Brain microvascular endothelial cell (primary cell): ENCODE measurements around the gene AMH.

Experiments used
- DNase-seq: peaks from one replicate; pipeline ENCODE4 v3.0.0-alpha.2; 2020
- H3K27ac ChIP-seq: fragments of 250-450 bp; sonication (Bioruptor Pico); 2 replicates; pipeline ENCODE4 v1.5.1; 2020; ENCODE audit warnings: mild to moderate bottlenecking, moderate library complexity
- H3K27me3 ChIP-seq: fragments of 250-450 bp; sonication (Bioruptor Pico); replicated peaks from 2 replicates; pipeline ENCODE4 v1.5.1; 2020; ENCODE audit warnings: mild to moderate bottlenecking
- H3K36me3 ChIP-seq: fragments of 250-450 bp; sonication (Bioruptor Pico); replicated peaks from 2 replicates; pipeline ENCODE4 v1.5.1; 2020; ENCODE audit warnings: mild to moderate bottlenecking
- H3K4me3 ChIP-seq: 2 replicates; pipeline ENCODE4 v1.5.1; 2011; ENCODE audit warnings: low read depth, mild to moderate bottlenecking, control low read depth, low read length, moderate library complexity
- in situ Hi-C: cut with HindIII; loops from 2 replicates; pipeline ENCODE4 v1.10.0; 2017; ENCODE audit warnings: low sequenced_read_pairs, low pct_ligation_motif_present
- TF ChIP-seq, protein P1 (sequence below): IDR thresholded peaks from 2 replicates; pipeline ENCODE4 v1.5.1; 2011; ENCODE audit warnings: low read depth, mild to moderate bottlenecking, moderate library complexity, low read length, control low read depth, inconsistent platforms; ENCODE audit errors: missing control alignments

The AMH gene

DNA sequence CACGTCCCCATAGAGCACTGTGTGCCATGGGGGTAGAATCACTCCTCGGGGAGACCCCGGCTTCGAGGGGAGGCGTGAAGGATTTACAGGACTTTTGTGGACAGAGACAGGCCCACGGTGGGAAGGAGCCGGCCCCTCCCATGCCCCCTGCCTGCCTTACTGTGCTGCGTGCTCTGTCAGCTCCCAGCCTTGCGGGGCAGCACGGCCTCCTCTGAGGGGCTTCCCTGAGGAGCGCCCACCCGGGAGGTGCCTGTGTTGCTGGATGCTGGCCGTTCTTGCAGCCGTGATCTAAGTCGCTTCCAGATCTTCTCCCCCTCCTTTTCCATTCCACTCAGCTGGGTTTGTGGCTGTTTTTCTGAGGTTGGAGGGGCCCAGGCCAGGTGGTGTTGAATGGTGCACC lies 42.1 kb upstream of the AMH start:
- in situ Hi-C loops = no loop called here
- TF ChIP-seq, protein P1, sequence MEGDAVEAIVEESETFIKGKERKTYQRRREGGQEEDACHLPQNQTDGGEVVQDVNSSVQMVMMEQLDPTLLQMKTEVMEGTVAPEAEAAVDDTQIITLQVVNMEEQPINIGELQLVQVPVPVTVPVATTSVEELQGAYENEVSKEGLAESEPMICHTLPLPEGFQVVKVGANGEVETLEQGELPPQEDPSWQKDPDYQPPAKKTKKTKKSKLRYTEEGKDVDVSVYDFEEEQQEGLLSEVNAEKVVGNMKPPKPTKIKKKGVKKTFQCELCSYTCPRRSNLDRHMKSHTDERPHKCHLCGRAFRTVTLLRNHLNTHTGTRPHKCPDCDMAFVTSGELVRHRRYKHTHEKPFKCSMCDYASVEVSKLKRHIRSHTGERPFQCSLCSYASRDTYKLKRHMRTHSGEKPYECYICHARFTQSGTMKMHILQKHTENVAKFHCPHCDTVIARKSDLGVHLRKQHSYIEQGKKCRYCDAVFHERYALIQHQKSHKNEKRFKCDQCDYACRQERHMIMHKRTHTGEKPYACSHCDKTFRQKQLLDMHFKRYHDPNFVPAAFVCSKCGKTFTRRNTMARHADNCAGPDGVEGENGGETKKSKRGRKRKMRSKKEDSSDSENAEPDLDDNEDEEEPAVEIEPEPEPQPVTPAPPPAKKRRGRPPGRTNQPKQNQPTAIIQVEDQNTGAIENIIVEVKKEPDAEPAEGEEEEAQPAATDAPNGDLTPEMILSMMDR = no peak
- no peak overlapping the region for H3K27ac ChIP-seq
- peaks cover 53% of the 10 kb centered on the region for H3K36me3 ChIP-seq
- no peak overlapping the region for H3K4me3 ChIP-seq
- no peak for DNase-seq
- no peaks in the 10 kb centered on the region for H3K27me3 ChIP-seq

GRCh38 chr19:2207991-2208860 lies 40.9 kb upstream of the AMH start:
- in situ Hi-C loops = no loop called here
- peak overlapping the region; percentile 22 for H3K27ac ChIP-seq
- peaks cover 51% of the 10 kb centered on the region for H3K36me3 ChIP-seq
- H3K4me3 ChIP-seq = no peak overlapping the region
- H3K27me3 ChIP-seq = no peaks in the 10 kb centered on the region
- peak; percentile 78 for DNase-seq
- TF ChIP-seq, protein P1 = peak; percentile 54

- Histone ChIP-seq H3K36me3 (peaks cover 53% of the 10 kb centered on the region), H3K27ac (no peak overlapping the region), H3K27me3 (no peaks in the 10 kb centered on the region), H3K4me3 (no peak overlapping the region)
- TF ChIP-seq, protein P1 = no peak
- DNase-seq = no peak
- in situ Hi-C loops = no loop called here
Measured at GRCh38 chr19:2208975-2209374, 40.1 kb upstream of the AMH start.

DNA sequence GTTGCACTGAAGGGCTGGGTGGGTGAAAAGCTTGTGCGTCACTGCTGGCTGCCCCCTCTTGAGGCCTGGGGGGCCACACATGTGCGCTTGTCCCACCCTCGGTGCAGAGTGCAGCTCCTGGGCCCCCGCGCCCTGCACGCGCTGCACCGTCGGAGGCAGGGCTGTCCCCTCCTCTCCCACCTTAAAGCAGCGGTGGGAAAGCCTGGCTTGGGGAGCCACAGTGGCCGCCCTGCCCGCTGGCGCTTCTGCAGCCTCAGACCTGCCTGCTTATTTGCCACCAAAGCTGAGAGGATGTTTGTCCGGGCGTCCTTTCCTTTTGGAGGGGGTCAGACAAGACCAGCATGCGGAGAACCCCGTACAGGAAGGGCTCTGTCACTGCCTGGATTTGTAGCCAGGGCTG lies 39.7 kb upstream of the AMH start:
- in situ Hi-C loops = no loop called here
- Histone ChIP-seq H3K36me3 (peaks cover 57% of the 10 kb centered on the region), H3K27ac (no peak overlapping the region), H3K4me3 (no peak overlapping the region), H3K27me3 (no peaks in the 10 kb centered on the region)
- TF ChIP-seq, protein P1 = no peak
- DNase-seq = no peak

GRCh38 chr19:2210206-2210605 lies 38.9 kb upstream of the AMH start:
- in situ Hi-C loops = no loop called here
- Histone ChIP-seq H3K4me3 (no peak overlapping the region), H3K27ac (no peak overlapping the region), H3K36me3 (peaks cover 65% of the 10 kb centered on the region), H3K27me3 (no peaks in the 10 kb centered on the region)
- TF ChIP-seq, protein P1 = no peak
- no peak for DNase-seq
